ENCODE data around the gene PNMA8B. TPM values are rescaled to one million over a fixed set of nuclear protein-coding genes. Genes with fewer than 3 reads are reported as not detected.

The PNMA8B gene
- total RNA-seq, 1 donor from 2014 or later = 2.5 TPM

GRCh38 chr19:46536391-46536790 is 40.7 kb upstream of the PNMA8B start:
- Mint-ChIP-seq H3K27ac (ENCODE audit: unreplicated experiment) (no peak overlapping the region), H3K27me3 (ENCODE audit: unreplicated experiment) (peaks cover 11% of the 10 kb centered on the region), H3K4me1 (ENCODE audit: unreplicated experiment) (no peaks in the 10 kb centered on the region), H3K36me3 (ENCODE audit: unreplicated experiment) (no peaks in the 10 kb centered on the region), H3K4me3 (ENCODE audit: unreplicated experiment) (no peak overlapping the region), H3K9me3 (ENCODE audit: unreplicated experiment) (no peaks in the 10 kb centered on the region)
- no peak for DNase-seq (ENCODE audit: extremely low spot score, unreplicated experiment)
- TF ChIP-seq CTCF (IDR thresholded peaks at IDR 0.05) = no peak

GRCh38 chr19:46533621-46534081 is 38.0 kb upstream of the PNMA8B start:
- Mint-ChIP-seq H3K4me1 (ENCODE audit: unreplicated experiment) (peaks cover 9% of the 10 kb centered on the region), H3K36me3 (ENCODE audit: unreplicated experiment) (no peaks in the 10 kb centered on the region), H3K27me3 (ENCODE audit: unreplicated experiment) (peaks cover 3% of the 10 kb centered on the region), H3K9me3 (ENCODE audit: unreplicated experiment) (no peaks in the 10 kb centered on the region), H3K4me3 (ENCODE audit: unreplicated experiment) (no peak overlapping the region), H3K27ac (ENCODE audit: unreplicated experiment) (no peak overlapping the region)
- DNase-seq (ENCODE audit: extremely low spot score, unreplicated experiment) = no peak
- no peak for TF ChIP-seq CTCF (IDR thresholded peaks at IDR 0.05)

- no peak overlapping the region for H3K4me3 Mint-ChIP-seq (ENCODE audit: unreplicated experiment)
- peaks cover 3% of the 10 kb centered on the region for H3K27me3 Mint-ChIP-seq (ENCODE audit: unreplicated experiment)
- no peak for TF ChIP-seq CTCF (IDR thresholded peaks at IDR 0.05)
- H3K4me1 Mint-ChIP-seq (ENCODE audit: unreplicated experiment) = peaks cover 9% of the 10 kb centered on the region
- DNase-seq (ENCODE audit: extremely low spot score, unreplicated experiment) = no peak
- H3K36me3 Mint-ChIP-seq (ENCODE audit: unreplicated experiment) = no peaks in the 10 kb centered on the region
- H3K9me3 Mint-ChIP-seq (ENCODE audit: unreplicated experiment) = no peaks in the 10 kb centered on the region
- H3K27ac Mint-ChIP-seq (ENCODE audit: unreplicated experiment) = no peak overlapping the region
Observed at GRCh38 chr19:46533078-46533620, 37.5 kb upstream of the PNMA8B start.

GRCh38 chr19:46530636-46531035 is 35.0 kb upstream of the PNMA8B start:
- Mint-ChIP-seq H3K27me3 (ENCODE audit: unreplicated experiment) (peaks cover 5% of the 10 kb centered on the region), H3K9me3 (ENCODE audit: unreplicated experiment) (no peaks in the 10 kb centered on the region), H3K27ac (ENCODE audit: unreplicated experiment) (no peak overlapping the region), H3K4me1 (ENCODE audit: unreplicated experiment) (peaks cover 9% of the 10 kb centered on the region), H3K36me3 (ENCODE audit: unreplicated experiment) (no peaks in the 10 kb centered on the region), H3K4me3 (ENCODE audit: unreplicated experiment) (no peak overlapping the region)
- no peak for DNase-seq (ENCODE audit: extremely low spot score, unreplicated experiment)
- TF ChIP-seq CTCF (IDR thresholded peaks at IDR 0.05) = no peak

- Mint-ChIP-seq H3K4me3 (ENCODE audit: unreplicated experiment) (no peak overlapping the region), H3K36me3 (ENCODE audit: unreplicated experiment) (no peaks in the 10 kb centered on the region), H3K9me3 (ENCODE audit: unreplicated experiment) (no peaks in the 10 kb centered on the region), H3K4me1 (ENCODE audit: unreplicated experiment) (peaks cover 9% of the 10 kb centered on the region), H3K27ac (ENCODE audit: unreplicated experiment) (no peak overlapping the region), H3K27me3 (ENCODE audit: unreplicated experiment) (peaks cover 3% of the 10 kb centered on the region)
- DNase-seq (ENCODE audit: extremely low spot score, unreplicated experiment) = no peak
- TF ChIP-seq CTCF (IDR thresholded peaks at IDR 0.05) = peak; percentile 95
Observed at GRCh38 chr19:46529622-46530451, 34.2 kb upstream of the PNMA8B start.
